ENCODE data around the gene C1S.
"Not testable (repeated sequence)": the region's sequence is repeated elsewhere in the genome, so short reads cannot be mapped to it uniquely, and the experiment has no call there.

Gene C1S
- total RNA-seq: 0.54 to 4.1 (median 1.2) reads per million in 4 experiments

DNA sequence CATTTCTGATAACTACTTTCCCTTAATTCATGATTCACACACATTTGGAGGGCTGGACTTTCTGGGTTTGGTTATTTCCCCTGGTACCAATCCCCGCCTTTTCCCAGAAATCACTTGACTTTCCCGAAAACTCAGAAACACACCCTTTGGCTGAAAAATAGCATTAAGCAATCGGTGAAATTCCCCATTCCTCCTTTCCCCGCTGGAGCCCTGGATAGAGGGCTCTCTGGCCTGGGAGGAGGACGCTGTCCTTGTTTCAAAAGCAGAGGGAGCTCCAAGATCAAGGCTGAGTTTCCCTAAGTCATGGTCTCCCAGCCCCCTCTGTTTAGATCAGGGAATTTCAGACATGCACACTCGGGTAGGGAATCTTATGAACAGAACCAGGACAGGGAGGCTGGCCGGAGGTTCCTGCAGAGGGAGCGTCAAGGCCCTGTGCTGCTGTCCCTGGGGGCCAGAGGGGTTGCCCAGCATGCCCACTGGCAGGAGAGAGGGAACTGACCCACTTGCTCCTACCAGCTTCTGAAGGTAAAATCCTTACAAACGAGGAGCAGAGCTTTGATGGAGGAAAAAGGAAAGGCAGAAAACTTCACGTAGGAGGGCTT lies at the start of gene C1S:
C1S (plus strand) TSS at position 366 of the 602 bp plus-strand sequence. CDS start 1,195 bp downstream, outside the sequence.
- no peak for DNase-seq

DNA sequence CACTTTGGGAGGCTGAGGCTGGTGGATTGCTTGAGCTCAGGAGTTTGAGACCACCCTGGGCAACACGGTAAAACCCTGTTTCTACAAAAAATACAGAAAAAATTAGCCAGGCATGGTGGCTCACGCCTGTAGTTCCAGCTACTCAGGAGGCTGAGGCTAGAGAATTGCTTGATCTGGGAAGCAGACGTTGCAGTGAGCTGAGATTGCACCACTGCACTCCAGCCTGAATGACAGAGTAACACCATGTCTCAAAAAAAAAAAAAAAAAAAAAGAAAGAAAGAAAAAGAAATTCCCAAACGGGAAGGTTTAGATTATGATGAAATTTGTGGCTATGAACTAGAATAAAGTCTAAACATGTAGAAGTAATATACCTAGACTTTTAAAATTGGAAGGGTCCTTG lies 49.1 kb upstream of the C1S start:
- not testable (repeated sequence) for DNase-seq

DNA sequence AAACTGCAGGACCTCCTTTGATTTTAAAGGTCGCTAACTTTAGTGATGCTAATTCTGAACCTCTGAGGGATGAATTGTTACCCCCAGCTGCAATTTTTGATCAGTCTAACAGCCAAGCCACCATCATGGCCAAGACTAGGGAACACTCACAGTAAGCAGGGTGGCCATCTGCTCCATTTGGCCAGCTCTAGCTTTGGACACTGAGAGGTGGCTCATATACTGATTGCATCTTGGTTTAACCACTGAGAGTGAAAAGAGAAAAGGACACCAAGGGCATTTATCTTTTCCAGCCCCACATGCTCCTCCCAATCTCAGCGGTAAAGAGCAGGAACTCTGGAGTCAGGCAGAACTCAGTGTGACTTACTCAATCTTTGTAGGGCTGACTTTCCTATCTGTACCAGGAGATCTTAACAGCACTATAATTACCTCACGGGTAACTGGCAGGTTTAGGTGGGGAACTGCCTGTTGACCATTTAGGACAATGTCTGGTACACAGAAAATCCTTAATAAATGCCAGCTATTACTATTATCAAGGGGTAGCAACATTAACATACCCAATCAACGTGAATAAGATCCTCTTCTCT lies 48.4 kb upstream of the C1S start:
- no peak for DNase-seq

DNA sequence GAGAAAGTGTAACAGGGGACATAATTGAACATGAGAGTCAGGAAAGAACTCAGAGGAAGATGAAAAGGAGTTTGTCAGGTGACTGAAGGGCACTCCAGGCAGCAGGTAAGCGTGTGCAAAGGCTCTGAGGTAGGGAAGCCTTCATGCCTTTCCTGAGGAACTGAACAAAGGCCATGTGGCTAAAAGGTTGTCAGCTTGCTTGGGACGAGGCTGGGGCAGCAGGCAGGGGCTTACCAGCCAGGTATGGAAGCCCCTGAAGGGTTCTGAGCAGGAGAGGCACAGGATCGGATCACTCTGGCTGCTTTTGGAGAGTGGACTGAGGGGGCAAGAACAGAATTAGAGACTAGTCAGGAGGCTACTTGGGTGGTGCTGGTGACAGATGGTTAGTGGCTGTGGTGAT lies 47.4 kb upstream of the C1S start:
- DNase-seq: no peak

DNA sequence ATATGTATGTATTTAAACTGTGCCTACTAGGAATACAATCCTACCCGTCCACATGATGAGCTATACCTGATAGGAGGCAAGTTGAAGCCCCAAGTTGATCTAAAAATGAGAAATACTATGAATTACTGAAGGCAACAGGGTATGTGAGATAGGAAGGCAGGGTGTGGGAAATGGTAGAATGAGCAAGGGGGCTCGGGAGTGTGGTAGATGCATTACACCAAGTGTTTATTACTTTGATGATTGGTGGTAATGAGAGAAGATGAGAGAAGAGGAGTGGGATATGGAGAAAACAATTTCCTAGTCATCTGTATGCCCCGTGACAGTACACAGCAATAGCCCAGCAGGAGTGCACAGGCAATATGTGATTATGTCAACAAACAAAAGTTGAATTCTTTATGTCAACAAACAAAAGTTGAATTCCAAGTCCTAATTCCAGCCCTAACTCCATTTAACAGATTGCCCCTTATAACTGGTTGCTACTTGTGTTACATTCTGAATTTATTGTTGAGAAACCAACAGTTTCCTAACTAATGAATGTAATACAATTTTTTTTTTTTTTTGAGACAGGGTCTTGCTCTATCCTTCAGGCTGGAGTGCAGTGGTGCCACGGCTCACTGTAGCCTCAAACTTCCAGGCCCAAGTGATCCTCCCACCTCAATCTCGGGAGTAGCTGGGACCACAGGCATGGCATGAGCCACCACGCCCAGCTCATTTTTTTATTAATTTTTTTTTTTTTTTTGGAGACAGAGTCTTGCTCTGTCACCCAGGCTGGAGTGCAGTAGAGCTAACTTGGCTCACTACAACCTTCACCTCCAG lies 44.8 kb upstream of the C1S start:
- no peak for DNase-seq

DNA sequence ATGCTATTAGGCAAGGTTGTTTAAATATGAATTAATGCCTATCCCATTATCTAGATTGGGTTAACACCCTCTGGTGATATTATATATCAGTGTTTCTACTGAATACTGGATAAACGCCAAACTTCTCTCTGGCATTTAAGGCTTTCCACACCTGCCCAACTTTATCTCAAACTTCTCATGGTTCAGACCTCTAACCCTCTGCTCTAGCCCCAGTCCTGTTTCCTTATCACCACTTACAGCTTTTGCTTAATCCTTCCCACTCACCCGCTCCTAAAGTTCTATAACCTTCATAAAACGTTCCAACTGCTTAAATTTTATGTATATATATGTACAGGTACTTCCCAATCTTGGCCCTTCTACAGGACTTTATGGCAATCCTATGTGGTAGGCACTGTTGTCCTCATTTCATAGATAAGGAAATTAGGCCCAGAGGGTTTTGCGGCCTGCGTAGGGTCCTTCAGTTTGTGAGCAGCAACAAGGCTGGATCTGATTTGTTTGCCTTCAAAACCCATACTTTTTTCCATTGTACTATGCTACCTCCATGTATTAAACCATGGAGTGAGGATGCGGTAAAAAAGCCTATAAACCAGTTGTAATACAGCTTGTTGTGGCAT lies 43.5 kb upstream of the C1S start:
- DNase-seq: no peak

DNA sequence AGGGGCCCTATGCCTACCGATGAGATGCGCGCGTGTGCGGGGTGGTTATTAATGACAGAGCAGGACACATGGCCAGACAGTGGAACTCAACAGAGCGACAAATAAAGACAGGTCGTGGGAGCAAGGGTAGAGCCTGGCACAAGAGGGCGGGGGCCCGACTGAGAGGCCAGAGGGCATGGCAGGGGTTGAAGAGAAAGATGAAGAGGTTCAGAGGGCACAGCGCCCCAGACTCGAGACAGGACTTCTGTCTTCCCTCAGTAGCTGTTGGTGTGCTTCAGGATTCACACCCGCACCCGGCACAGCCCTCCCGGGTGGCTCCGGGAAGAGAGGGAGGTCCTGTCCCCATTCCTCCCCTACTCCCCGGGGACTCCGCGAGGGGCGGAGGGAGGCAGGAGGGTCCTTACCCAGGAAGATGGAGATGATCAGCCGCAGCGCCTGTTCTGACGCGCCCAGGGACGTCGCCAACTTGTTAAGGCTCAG lies 42.6 kb upstream of the C1S start:
- no peak for DNase-seq

DNA sequence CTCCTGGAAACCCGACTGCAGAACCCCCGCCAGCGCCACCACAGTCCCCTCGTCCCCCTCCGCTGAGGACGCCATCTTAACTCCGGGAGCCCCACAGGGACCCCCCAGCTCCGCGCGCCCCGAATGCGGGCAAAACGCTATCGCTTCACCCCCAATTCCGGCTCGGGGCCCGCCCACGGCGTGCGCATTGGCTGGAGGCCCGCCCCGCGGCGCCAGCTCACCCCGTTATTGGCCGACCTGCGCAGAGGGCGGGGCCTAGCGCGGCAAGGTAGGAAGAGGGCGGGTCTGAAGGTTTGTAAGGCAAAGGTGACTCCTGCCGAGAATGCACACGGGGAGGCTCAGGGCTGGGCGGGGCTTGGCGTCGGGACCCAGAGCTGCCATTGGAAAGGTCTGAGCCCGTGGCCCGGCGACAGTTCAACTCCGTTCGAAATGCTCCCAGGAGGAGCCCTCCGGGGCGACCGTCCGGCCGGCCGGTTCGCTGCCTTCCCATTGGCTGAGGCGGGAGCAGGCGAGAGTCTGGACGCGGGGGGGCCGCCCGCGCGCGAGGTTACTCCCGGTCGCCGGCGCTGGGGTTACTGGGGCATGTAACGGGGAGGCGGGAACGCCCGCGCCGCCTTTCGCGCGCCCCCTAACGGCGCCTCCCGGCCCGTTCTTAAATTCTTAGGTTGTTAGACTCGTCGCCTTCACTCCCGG lies 42.0 kb upstream of the C1S start, which contains the start of gene LPCAT3:
LPCAT3 (minus strand) TSS at position 127 of the 693 bp plus-strand sequence; CDS start at position 75, 52 bp downstream.
- DNase-seq: peak; percentile 97

DNA sequence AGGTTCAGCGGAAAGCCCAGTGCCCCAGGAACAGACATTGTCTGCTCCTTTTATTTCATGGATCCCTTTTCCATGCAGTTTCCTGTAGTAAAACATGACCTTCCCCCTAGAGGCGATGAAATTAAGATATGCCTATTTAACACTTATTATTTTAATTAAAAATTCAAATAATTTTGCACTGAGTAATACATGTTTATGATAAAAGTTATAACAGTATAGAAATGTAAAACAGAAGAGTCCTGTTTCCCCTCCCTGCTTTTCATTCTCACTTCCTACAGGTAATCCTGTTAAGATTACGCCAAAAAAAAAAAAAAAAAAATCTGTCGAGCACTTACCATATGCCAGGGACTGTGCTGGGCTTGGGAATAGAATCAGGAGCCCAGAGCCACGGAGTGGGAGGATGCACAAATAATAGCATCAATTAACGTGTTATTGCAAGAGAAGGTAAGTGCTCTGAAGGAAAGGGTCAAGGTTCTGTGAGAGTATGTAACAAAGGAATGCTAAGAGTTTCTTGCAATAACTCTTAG lies 41.4 kb upstream of the C1S start:
- no peak for DNase-seq

DNA sequence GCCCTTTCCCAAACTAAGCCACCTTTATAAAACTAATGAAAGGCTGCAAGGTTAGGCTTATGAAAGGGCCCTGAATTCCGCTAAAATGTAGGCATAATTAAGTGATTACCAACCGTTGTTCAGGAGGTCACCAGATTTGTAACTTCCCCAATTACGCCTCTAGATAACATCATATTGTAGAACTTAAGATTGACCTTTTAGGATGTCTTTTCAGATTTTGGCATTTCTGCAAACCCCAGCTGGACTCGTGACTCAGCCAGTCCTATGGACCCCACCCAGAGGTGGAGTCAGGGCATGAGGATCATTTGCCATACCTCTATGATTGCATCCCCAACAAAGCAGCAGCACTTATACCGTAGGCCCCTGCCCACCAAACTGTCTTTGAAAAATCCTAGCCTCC lies 38.6 kb upstream of the C1S start:
- no peak for DNase-seq

DNA sequence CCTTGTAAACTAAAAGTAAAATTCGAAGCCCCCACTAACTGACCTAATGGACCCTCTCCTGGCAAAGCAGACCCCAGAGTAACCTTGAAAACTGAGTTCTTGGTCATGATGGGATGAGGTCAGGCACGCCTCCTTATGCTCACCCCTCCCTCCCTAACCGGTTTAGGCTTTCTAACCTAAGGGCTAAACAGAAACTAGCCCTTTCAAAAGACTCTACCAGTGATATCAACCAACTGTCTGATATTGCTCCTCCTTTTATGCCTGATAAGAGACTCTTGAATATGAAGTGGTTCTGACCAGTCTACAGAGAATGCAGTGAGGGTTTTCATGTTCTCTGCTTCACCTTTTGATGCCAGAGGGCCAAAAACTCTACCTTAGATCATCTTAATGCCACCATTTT lies 37.4 kb upstream of the C1S start:
- DNase-seq: no peak

DNA sequence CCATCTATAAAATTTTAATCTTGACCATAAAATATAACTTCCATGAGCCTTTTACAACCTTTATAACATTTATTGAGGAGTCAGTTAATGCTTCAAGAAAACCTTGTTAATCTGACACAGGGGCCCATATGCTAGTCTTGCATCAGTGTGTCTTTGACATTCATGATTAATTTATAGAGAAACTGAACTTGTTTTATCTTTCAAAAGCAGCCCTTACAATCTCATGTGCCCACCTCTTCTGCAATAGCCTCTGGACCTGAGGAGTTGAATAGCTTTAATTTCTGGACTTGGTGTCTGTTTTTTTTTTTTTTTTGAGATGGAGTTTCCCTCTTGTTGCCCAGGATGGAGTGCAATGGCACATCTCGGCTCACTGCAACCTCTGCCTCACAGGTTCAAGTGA lies 33.7 kb upstream of the C1S start:
- DNase-seq: no peak

DNA sequence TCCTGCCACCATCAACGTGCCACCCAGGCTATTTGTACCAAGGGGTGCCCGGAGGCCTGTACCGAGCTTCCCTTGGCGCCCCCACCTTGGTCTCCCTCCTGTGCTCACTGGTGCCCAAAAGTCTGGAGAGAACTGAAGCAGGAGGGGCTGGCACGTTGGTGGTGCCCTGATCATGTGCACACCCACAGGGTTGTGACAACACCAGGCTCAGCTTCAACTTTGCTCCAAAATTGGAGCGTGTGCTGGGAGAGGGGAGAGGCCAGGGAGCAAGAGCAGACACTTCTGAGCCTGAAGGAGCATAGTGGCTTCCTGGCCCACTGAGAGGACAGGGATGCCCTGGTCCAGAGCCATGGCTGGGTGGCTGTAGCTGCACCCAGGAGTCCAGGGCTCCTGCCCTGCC lies 29.2 kb upstream of the C1S start:
- DNase-seq: no peak

DNA sequence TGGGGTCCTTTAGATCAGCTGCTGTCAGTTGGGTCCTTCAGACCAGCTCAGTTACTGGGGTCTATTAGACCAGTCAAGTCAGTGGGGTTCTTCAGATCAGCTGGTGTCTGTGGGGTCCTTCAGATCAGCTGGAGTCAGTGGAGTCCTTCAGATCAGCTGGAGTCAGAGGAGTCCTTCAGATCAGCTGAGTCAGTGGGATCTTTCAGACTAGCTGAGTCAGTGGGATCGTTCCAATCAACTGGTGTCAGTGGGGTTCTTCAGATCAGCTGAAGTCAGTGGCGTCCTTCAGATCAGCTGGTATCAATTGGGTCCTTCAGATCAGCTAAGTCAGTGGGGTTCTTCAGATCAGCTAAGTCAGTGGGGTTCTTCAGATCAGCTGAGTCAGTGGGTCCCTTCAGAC lies 27.5 kb upstream of the C1S start:
- DNase-seq: no peak

DNA sequence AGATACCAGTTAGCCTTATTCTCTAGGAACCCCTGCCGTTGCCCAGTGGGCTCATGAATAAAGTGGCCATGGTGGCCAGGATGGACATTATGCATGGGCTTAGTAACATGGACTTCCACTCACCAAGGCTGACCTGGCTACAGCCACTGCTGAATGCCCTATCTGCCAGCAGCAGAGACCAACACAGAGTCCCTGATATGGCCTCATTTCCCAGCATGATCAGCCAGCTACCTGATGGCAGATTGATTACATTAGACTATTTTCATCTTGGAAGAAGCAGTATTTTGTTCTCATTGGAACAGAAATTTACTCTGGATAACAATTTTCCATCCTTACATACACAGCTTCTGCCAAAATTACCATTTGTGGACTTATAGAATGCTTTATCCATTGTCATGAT lies 26.1 kb upstream of the C1S start:
- no peak for DNase-seq

DNA sequence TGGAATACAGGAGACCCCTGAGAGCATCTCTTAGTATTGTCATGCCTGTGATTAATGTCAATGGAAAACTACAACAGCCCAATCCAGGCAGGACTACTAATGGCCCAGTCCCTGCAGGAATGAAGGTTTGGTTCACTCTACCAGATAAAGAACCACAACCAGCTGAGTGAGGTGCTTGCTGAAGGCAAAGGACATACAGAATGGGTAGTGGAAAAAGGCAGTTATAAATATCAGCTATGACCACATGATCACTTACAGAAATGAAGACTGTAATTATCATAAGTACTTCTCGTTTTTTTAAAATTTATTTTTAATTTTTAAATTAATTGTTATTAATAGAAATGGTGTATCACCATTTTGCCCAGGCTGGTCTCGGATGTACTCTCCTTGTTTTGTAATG lies 25.1 kb upstream of the C1S start:
- no peak for DNase-seq

DNA sequence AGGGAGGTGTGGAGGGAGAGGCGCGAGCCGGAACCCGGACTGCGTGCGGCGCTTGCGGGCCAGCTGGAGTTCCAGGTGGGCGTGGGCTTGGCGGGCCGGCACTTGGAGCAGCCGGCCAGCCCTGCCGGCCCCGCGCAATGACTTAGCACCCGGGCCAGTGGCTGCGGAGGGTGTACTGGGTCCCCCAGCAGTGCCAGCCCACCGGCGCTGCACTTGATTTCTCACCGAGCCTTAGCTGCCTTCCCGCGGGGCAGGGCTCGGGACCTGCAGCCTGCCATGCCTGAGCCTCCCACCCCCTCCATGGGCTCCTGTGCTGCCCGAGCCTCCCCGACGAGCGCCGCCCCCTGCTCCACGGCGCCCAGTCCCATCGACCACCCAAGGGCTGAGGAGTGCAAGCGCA lies 23.1 kb upstream of the C1S start:
- not testable (repeated sequence) for DNase-seq

DNA sequence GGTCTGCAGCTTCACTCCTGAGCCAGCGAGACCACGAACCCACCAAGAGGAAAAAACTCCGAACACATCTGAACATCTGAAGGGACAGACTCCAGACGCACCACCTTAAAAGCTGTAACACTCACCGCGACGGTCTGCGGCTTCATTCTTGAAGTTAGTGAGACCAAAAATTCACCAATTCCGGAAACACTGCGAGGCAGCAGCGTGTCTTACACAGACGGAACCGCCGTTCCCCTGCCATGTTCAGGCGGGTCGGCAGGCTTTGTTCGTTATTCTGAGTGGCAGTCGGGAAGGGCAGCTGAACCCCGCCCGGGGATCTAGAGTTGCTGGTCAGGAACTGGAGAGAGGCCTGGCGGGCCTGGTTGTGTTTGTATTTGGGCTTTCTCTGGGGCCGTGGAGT lies 21.9 kb upstream of the C1S start:
- no peak for DNase-seq

DNA sequence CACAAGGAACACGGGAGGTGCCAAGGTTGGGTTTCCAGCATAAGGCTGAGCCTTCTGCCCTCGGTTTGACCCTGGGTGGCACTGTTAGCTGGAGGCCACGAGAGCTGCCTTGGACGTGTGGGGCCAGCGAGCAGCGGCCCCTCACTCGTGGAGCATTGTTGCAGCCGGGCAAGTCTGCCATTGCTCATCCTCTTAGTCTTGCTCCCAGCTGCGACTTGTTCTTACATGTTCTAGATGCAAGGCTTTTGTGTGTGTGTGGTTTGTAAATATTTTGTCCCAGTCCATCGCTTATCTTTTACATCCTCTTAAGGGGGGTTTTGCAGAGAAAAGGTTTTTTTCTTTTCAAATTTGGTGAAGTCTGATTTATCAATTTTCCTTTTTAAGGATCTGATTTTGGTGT lies 21.1 kb upstream of the C1S start:
- DNase-seq: no peak

DNA sequence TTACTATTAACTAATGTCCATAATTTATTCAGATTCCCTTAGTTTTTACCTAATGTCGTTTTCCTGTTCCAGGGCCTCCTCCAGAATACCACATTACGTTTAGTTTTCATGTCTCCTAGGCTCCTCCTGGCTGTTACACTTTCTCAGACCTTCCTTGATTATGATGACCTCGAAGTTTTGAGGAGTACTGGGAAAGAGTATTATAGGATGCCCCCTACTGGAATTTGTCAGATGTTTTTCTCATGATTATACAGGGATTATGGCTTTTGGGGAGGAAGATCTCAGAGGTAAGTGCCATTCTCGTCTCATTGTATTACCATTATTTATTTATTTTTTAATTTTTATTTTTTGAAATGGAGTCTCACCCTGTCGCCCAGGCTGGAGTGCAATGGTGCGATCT lies 17.7 kb upstream of the C1S start:
- DNase-seq: no peak

DNA sequence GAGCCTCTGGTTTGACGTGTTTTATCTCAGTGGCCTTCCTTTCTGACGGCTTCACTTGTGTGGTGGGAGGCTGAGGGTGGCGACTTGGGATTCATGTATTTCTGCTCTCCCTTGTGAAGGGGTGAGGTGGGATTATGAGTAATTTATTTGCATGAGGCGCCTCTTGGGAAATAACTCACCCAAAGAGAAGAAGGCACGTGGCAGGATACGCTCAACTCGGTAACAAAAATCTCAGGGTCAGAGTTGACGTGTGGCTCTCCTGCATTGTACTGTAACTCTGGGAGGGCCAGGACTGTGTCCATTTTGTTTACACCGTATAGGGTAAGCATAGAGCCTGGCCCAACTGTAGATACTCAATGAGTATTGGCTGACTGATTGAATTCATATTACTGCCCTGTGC lies 14.6 kb upstream of the C1S start:
- no peak for DNase-seq

DNA sequence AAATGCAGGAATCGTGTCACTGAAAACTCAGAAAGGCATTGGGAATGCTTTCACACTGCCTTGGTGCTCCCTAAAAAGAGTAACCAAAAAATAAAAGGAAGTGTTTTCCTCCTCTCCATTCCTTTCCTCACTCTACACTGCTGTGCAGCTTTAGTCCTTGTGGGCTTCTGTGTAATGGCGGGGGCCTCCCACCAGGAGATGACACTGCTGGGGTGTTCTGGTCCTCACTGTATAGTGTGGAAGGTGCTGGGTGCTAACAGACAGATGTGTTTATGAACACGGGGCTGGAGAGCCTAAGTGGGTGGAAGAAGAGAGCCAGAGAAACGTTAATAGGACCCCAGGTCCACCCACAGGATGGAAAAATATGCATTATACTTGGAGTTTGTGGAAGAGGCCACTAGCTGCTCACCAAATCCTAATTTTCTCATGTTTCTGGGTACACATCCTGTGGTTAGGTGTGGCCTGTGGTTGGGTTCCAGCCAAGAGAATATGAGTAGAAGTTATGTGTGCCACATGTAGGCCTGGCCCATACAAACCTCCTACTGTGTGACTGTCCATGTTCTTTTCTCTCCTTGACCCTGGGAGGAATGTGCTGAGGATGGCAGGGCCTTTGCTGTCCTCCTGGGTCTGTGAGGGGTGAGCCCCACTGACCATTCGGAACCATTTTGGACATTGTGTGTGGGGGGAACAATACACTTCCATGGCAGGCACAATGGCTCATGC lies 14.0 kb upstream of the C1S start:
- DNase-seq: no peak

Data from effector CD8-positive, alpha-beta T cell (primary cell).